MM.1S (cell line): ENCODE results near the gene WRAP73.

Source experiments
- EZH2 ChIP-seq: fragments of 300-600 bp; sonication (generic); optimal IDR thresholded peaks from 2 replicates; pipeline ENCODE3; 2017; ENCODE audit warnings: low read depth, mild to moderate bottlenecking, antibody characterized with exemption, low read length, mixed read lengths
- TF ChIP-seq, protein P1 (sequence below): fragments of 300-600 bp; sonication (generic); IDR thresholded peaks from 2 replicates; pipeline ENCODE4 v1.5.1; 2016; ENCODE audit warnings: antibody characterized with exemption, low read length, mixed read lengths

GRCh38 chr1:3690282-3691065 is 40.6 kb upstream of the WRAP73 start:
- TF ChIP-seq, protein P1, sequence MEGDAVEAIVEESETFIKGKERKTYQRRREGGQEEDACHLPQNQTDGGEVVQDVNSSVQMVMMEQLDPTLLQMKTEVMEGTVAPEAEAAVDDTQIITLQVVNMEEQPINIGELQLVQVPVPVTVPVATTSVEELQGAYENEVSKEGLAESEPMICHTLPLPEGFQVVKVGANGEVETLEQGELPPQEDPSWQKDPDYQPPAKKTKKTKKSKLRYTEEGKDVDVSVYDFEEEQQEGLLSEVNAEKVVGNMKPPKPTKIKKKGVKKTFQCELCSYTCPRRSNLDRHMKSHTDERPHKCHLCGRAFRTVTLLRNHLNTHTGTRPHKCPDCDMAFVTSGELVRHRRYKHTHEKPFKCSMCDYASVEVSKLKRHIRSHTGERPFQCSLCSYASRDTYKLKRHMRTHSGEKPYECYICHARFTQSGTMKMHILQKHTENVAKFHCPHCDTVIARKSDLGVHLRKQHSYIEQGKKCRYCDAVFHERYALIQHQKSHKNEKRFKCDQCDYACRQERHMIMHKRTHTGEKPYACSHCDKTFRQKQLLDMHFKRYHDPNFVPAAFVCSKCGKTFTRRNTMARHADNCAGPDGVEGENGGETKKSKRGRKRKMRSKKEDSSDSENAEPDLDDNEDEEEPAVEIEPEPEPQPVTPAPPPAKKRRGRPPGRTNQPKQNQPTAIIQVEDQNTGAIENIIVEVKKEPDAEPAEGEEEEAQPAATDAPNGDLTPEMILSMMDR, result no peak
- TF ChIP-seq EZH2, result no peak
